Spleen (tissue), 7 donors: ENCODE results near the gene OTC.

Experiments used
- CTCF ChIP-seq, 11 experiments: fragments of 200-600 bp in 7 of 11; fragments of 450-650 bp in 4 of 11; sonication (generic) in 4 of 11; IDR thresholded peaks in 8 of 11; conservative IDR thresholded peaks in 3 of 11; 1 replicate in 7 of 11; 2 replicates in 4 of 11; pipeline versions ENCODE4 v1.4.0 to v1.8.0; 2016 to 2021; ENCODE audit warnings: antibody characterized with exemption in 11 of 11, inconsistent platforms in 4 of 11, mild to moderate bottlenecking in 1 of 11
- POLR2A ChIP-seq, 3 donors: fragments of 450-650 bp; IDR thresholded peaks; one replicate each; pipeline ENCODE4 v1.5.1; 2017; ENCODE audit warnings: antibody characterized with exemption in 3 of 3, mild to moderate bottlenecking in 1 of 3
- POLR2AphosphoS5 ChIP-seq, 3 donors: sonication (generic); formaldehyde crosslinking; IDR thresholded peaks; one replicate each; pipeline ENCODE4 v1.5.1; 2017; ENCODE audit warnings: antibody characterized with exemption in 3 of 3
- donor health status: DM: no; HTN: no; CAD: no; lungs with moderate emphysema.
- donor health status: DM: no; HTN: no; CAD: no.
- donor health status: DM: no; HTN: no; CAD: no.

- TF ChIP-seq POLR2AphosphoS5 (IDR thresholded peaks at IDR 0.05) (no peak), CTCF (IDR thresholded peaks at IDR 0.05 in 8 of 11, conservative IDR thresholded peaks at IDR 0.05 in 3 of 11) (no peak), POLR2A (IDR thresholded peaks at IDR 0.05) (no peak)
Measured at GRCh38 chrX:38342853-38343778, 9.3 kb upstream of the OTC start.
